Measurements from ENCODE around the gene TPSB2.
"Not testable (repeated sequence)": the region's sequence is repeated elsewhere in the genome, so short reads cannot be mapped to it uniquely, and the experiment has no call there.

TPSB2 gene

GRCh38 chr16:1261131-1261892 lies 31.3 kb upstream of the TPSB2 start:
- no peak for DNase-seq

DNA sequence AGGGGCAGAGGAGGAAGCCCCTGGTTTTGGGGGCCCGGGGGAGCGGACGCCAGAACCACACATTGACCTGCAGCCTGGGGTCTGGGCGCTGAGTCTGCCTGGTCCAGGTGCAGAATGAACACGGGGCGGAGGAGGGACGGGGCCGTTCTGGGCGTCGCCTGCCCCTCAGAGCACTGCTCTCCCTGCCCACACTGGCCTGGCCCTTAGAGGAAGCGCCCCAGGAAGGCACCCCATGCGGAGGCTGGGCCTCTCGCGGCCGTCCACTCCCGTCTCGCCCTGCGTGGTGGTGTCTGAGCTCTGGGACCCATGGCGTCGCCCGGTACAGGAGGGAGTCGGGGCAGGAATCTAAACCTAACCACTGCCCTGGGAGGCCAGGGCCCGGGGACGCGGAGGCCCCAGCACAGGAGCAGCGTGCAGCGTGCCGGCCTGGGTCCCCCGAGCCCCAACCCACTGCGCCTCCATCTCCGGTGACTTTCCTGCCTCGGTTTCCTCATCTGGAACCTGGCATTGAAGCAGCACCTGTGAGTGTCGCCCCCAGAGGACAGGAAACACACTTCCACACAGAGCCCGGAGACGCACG lies 30.2 kb upstream of the TPSB2 start:
- no peak for DNase-seq

DNA sequence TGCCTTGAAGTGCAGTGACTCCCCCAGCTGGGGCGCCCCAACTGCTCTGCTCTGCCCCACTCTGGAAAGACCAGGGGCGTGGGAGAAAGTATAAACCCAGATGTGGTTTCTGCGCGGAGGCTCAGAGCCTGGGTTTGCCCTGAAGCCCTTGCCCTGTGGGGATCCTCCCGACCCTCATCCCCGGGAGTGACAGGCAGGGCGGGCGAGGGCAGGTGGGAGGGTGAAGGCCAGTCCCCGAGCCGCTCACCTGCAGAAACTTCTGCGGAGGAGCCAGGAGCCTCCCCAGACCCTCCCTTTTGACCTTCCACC lies 29.7 kb upstream of the TPSB2 start:
- DNase-seq: no peak

GRCh38 chr16:1258906-1259759 lies 29.1 kb upstream of the TPSB2 start:
- DNase-seq: no peak

DNA sequence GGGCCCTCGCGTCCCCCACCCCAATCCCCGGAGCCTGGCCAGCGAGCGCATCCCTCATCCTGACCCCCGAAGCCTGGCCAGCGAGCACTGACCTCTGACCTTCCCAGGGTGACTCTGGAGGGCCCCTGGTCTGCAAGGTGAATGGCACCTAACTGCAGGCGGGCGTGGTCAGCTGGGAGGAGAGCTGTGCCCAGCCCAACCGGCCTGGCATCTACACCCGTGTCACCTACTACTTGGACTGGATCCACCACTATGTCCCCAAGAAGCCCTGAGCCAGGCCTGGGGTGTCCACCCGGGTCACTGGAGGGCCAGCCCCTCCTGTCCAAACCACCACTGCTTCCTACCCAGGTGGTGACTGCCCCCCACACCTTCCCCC lies 28.2 kb upstream of the TPSB2 start:
- no peak for DNase-seq

- DNase-seq: no peak
Observed at GRCh38 chr16:1257561-1258224, 27.7 kb upstream of the TPSB2 start.

GRCh38 chr16:1256874-1257322 lies 26.9 kb upstream of the TPSB2 start:
- no peak for DNase-seq

GRCh38 chr16:1256296-1256873 lies 26.4 kb upstream of the TPSB2 start:
- DNase-seq: not testable (repeated sequence)

GRCh38 chr16:1255276-1256122 lies 25.5 kb upstream of the TPSB2 start, which contains the start of gene TPSD1:
TSS of gene TPSD1 (plus strand) at chr16:1256069. CDS start at chr16:1256281, 212 bp downstream.
- not testable (repeated sequence) for DNase-seq

GRCh38 chr16:1254821-1255220 lies 24.8 kb upstream of the TPSB2 start:
- not testable (repeated sequence) for DNase-seq

DNA sequence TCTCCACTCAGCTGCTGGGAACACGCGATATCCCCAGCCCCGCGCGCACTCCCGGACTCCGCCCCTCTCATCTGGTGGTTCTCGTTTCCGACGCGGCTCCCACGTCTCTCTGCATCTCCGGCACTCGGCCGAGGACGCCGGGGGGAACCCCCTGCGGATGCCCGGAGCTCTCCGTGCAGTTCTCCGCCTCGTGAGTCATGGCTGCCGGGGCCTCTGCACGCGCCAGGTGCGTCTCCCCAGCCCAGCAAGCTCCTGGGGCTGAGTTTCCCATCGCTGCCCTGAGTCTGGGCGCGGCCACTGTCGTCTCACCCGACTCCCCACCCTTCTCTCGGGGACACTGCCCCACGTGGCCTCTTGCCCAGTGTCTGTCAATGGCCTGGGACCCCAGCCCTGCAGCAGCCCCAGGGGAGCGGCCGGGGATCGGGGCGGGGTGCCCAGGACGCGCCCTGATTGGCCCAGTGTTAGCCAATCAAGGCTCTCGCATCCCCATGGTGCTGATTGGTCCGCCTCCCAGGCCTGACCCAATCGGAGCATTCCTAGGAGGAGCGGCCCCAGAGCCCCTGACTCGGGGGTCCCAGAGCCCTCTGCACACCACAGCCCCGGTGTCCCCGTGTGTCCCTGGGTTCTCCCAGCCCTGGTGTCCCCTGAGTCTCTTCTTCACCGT lies 23.8 kb upstream of the TPSB2 start:
- not testable (repeated sequence) for DNase-seq

GRCh38 chr16:1249031-1249755 lies 19.2 kb upstream of the TPSB2 start:
- DNase-seq: not testable (repeated sequence)

DNA sequence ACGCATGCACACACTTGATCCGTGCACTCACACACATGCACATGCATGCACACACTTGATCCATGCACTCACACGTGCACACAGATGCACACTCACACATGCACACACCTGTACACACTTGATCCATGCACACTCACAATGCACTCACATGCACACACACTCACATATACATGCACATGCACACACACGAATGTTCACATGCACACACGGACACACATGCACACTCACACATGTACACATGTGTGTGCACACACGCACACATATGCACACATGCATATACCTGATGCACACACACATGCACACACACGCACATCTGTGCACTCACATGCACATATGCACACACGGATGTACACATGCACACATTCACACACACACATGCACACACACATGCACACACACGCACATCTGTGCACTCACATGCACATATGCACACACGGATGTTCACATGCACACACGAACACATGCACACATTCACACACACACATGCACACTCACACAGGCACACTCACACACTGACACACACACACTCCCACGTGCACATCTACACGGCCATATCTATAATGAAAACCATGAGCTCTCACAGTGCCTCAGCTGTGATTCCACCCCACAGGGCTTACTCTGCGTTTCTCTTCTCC lies 18.0 kb upstream of the TPSB2 start:
- DNase-seq: not testable (repeated sequence)

GRCh38 chr16:1245452-1246020 lies 15.6 kb upstream of the TPSB2 start:
- no peak for DNase-seq

- DNase-seq: no peak
Observed at GRCh38 chr16:1244881-1245280, 14.9 kb upstream of the TPSB2 start.

- DNase-seq: not testable (repeated sequence)
Observed at GRCh38 chr16:1243907-1244850, 14.2 kb upstream of the TPSB2 start.

DNA sequence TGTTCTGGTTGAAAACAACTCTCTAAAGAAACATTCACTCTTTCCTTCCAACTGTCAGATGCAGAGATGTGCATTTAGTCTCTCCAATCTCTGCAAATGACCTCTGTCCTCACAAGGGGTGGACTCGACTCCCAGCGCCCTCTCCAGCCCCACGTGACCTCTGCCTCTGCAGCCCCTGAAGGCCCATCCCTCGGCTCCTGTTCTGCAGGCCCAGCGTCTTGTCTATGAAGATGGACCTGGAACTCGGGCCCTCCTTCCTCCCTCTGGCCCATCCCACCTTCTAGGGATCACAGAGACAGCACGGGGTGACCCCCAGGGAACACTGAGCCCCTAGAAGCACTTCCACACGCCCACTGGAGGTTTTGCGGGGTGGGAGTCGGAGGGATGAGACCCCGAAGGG lies 13.4 kb upstream of the TPSB2 start:
- DNase-seq: not testable (repeated sequence)
